ENCODE data around the gene LRRIQ1. TPM values are rescaled to one million over a fixed set of nuclear protein-coding genes. Genes with fewer than 3 reads are reported as not detected.

LRRIQ1 gene
- total RNA-seq, 1 donor from 2014 or later, result not detected

DNA sequence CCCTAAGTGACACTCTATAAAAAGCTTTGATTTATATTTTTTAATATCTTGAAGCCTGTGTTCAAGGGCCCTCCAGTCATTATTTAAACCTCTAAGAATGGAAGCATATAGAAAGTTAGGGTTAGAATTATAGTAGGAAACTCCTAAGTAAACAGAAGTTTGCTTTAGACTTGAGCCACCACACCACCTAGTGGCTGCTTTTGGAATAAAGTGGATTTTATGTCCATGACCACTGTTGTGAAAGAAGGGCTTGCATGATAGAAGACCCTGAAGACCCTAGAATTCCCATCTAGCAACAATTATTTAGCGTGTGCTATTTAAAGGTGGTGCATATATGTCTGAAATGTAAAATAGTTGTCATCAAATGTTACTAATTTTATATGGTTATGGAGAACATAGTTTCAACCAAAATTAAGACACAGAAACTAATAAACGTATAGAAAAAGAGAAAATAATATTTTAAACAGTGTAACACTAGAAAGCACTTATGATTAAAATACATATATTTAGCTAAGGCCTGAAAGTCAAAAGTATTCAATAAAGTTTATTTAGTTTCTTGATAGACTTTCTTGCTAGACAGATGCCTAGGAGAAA, 21.3 kb downstream of the LRRIQ1 start:
- Mint-ChIP-seq H3K9me3 (ENCODE audit: low read depth) (no peaks in the 10 kb centered on the region), H3K27me3 (ENCODE audit: low read depth) (peaks cover 42% of the 10 kb centered on the region), H3K36me3 (ENCODE audit: low read depth) (no peaks in the 10 kb centered on the region), H3K27ac (ENCODE audit: unreplicated experiment) (no peak overlapping the region), H3K4me1 (ENCODE audit: low read depth) (no peaks in the 10 kb centered on the region), H3K4me3 (ENCODE audit: unreplicated experiment) (no peak overlapping the region)
- peak; percentile 86 for TF ChIP-seq CTCF (IDR thresholded peaks at IDR 0.05)
- no peak for DNase-seq (ENCODE audit: low spot score)

GRCh38 chr12:85058339-85058738, 22.2 kb downstream of the LRRIQ1 start:
- Mint-ChIP-seq H3K4me3 (ENCODE audit: unreplicated experiment) (no peak overlapping the region), H3K9me3 (ENCODE audit: low read depth) (no peaks in the 10 kb centered on the region), H3K4me1 (ENCODE audit: low read depth) (no peaks in the 10 kb centered on the region), H3K27me3 (ENCODE audit: low read depth) (peaks cover 44% of the 10 kb centered on the region), H3K27ac (ENCODE audit: unreplicated experiment) (no peak overlapping the region), H3K36me3 (ENCODE audit: low read depth) (no peaks in the 10 kb centered on the region)
- no peak for DNase-seq (ENCODE audit: low spot score)
- no peak for TF ChIP-seq CTCF (IDR thresholded peaks at IDR 0.05)

DNA sequence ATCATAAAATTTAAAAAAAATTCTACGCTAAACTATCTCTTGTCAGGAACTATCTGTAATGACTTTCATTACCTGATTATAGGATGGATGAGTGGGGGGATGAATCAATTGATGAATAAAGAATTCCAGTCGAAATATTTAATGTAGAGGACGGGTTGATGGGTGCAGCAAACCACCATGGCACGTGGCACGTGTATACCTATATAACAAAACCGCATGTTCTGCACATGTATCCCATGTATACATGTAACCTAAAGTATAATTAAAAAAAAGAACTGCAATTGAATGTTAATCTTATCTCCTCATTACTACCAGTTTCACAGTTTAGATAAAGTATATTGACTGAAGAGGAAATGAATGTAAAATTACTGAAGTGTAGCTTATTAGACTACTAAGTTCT, 23.4 kb downstream of the LRRIQ1 start:
- no peaks in the 10 kb centered on the region for H3K4me1 Mint-ChIP-seq (ENCODE audit: low read depth)
- no peaks in the 10 kb centered on the region for H3K36me3 Mint-ChIP-seq (ENCODE audit: low read depth)
- no peak overlapping the region for H3K4me3 Mint-ChIP-seq (ENCODE audit: unreplicated experiment)
- H3K27me3 Mint-ChIP-seq (ENCODE audit: low read depth), result peaks cover 43% of the 10 kb centered on the region
- DNase-seq (ENCODE audit: low spot score), result no peak
- H3K9me3 Mint-ChIP-seq (ENCODE audit: low read depth), result no peaks in the 10 kb centered on the region
- no peak for TF ChIP-seq CTCF (IDR thresholded peaks at IDR 0.05)
- no peak overlapping the region for H3K27ac Mint-ChIP-seq (ENCODE audit: unreplicated experiment)

- Mint-ChIP-seq H3K27ac (ENCODE audit: unreplicated experiment) (no peak overlapping the region), H3K36me3 (ENCODE audit: low read depth) (no peaks in the 10 kb centered on the region), H3K27me3 (ENCODE audit: low read depth) (peaks cover 33% of the 10 kb centered on the region), H3K9me3 (ENCODE audit: low read depth) (no peaks in the 10 kb centered on the region), H3K4me3 (ENCODE audit: unreplicated experiment) (no peak overlapping the region), H3K4me1 (ENCODE audit: low read depth) (no peaks in the 10 kb centered on the region)
- no peak for DNase-seq (ENCODE audit: low spot score)
- TF ChIP-seq CTCF (IDR thresholded peaks at IDR 0.05), result no peak
Measured at GRCh38 chr12:85060916-85061315, 24.8 kb downstream of the LRRIQ1 start.

GRCh38 chr12:85065837-85066482, 29.8 kb downstream of the LRRIQ1 start:
- no peak for DNase-seq (ENCODE audit: low spot score)
- H3K27ac Mint-ChIP-seq (ENCODE audit: unreplicated experiment), result no peak overlapping the region

More at GRCh38 chr12:85065837-85066482, 29.8 kb downstream of the LRRIQ1 start:
- no peak for TF ChIP-seq CTCF (IDR thresholded peaks at IDR 0.05)
- peaks cover 18% of the 10 kb centered on the region for H3K27me3 Mint-ChIP-seq (ENCODE audit: low read depth)
- H3K9me3 Mint-ChIP-seq (ENCODE audit: low read depth), result peaks cover 3% of the 10 kb centered on the region
- H3K4me1 Mint-ChIP-seq (ENCODE audit: low read depth), result no peaks in the 10 kb centered on the region
- H3K4me3 Mint-ChIP-seq (ENCODE audit: unreplicated experiment), result no peak overlapping the region
- H3K36me3 Mint-ChIP-seq (ENCODE audit: low read depth), result no peaks in the 10 kb centered on the region
